ENCODE results near the gene ANKRD24. TPM values are rescaled to one million over a fixed set of nuclear protein-coding genes. Genes with fewer than 3 reads are reported as not detected.

ANKRD24 gene
- polyA plus RNA-seq, 3 donors = 0.07 to 0.79 TPM; not detected in 1

GRCh38 chr19:4220188-4220587, 37.7 kb downstream of the ANKRD24 start:
- Mint-ChIP-seq H3K27me3 (ENCODE audit: low read depth in 3 of 3) (peaks cover 0 to 1% (median 0%) of the 10 kb centered on the region in 3 donors), H3K27ac (no peak overlapping the region), H3K4me1 (no peaks in the 10 kb centered on the region), H3K9me3 (peaks cover 2 to 14% (median 6%) of the 10 kb centered on the region in 7 donors), H3K36me3 (no peaks in the 10 kb centered on the region), H3K4me3 (peak overlapping the region in 1 of 2 donors; percentile 24)
- no peaks in the 10 kb centered on the region for H3K27me3 ChIP-seq (ENCODE audit: control insufficient read depth in 2 of 2, insufficient read depth in 2 of 2, low read length in 2 of 2)
- H3K36me3 ChIP-seq (replicated peaks in 1 of 2; ENCODE audit: control insufficient read depth in 1 of 2, insufficient read depth in 2 of 2, low read length in 2 of 2) = no peaks in the 10 kb centered on the region
- no peaks in the 10 kb centered on the region for H4K20me1 ChIP-seq (ENCODE audit: insufficient read depth, low read length)
- H3K27ac ChIP-seq (ENCODE audit: low read depth in 1 of 2, low read length in 2 of 2) = no peak overlapping the region
- no peaks in the 10 kb centered on the region for H3K79me2 ChIP-seq (ENCODE audit: insufficient read depth, low read length)
- peaks cover 4 to 9% of the 10 kb centered on the region in 2 donors for H3K9me3 ChIP-seq (replicated peaks in 1 of 2; ENCODE audit: control insufficient read depth in 1 of 2, insufficient read depth in 1 of 2, low read length in 2 of 2)
- no peak for DNase-seq
- no peak overlapping the region for H3K4me2 ChIP-seq (replicated peaks; ENCODE audit: extremely low read depth, low read length, poor library complexity, severe bottlenecking)
- H3K4me3 ChIP-seq (replicated peaks in 1 of 3; ENCODE audit: low read depth in 2 of 3, low read length in 3 of 3) = no peak overlapping the region
- WGBS (ENCODE audit: insufficient coverage) = 100% methylated on average over 4 of the region's 7 CpGs
- TF ChIP-seq CTCF (IDR thresholded peaks at IDR 0.05) = no peak
- H2AFZ ChIP-seq (ENCODE audit: insufficient read depth, low read depth, low read length, poor library complexity, severe bottlenecking) = no peak overlapping the region
- no peak overlapping the region for H3K9ac ChIP-seq (ENCODE audit: insufficient read depth, low read length, poor library complexity, severe bottlenecking)
- intact Hi-C loops (cut with micrococcal nuclease) = no loop called here
- H3K4me1 ChIP-seq (ENCODE audit: control insufficient read depth in 1 of 2, insufficient read depth in 2 of 2, low read length in 2 of 2) = no peaks in the 10 kb centered on the region

- H3K4me1 Mint-ChIP-seq = peaks cover 3% of the 10 kb centered on the region
- H3K4me3 Mint-ChIP-seq = no peak overlapping the region
- no peaks in the 10 kb centered on the region for H3K9me3 Mint-ChIP-seq
Measured at GRCh38 chr19:4224470-4224869, 42.0 kb downstream of the ANKRD24 start.

More at GRCh38 chr19:4224470-4224869, 42.0 kb downstream of the ANKRD24 start:
- intact Hi-C loops (cut with micrococcal nuclease) = no loop called here
- H3K27me3 Mint-ChIP-seq (ENCODE audit: low read depth in 3 of 3) = peaks cover 2 to 5% (median 5%) of the 10 kb centered on the region in 3 donors
- Histone ChIP-seq H3K9ac (ENCODE audit: insufficient read depth, low read length, poor library complexity, severe bottlenecking) (no peak overlapping the region), H3K27ac (ENCODE audit: low read depth in 1 of 2, low read length in 2 of 2) (no peak overlapping the region), H3K4me1 (ENCODE audit: control insufficient read depth in 1 of 2, insufficient read depth in 2 of 2, low read length in 2 of 2) (peaks cover 0 to 6% of the 10 kb centered on the region in 2 donors), H3K79me2 (ENCODE audit: insufficient read depth, low read length) (no peaks in the 10 kb centered on the region), H3K9me3 (replicated peaks in 1 of 2; ENCODE audit: control insufficient read depth in 1 of 2, insufficient read depth in 1 of 2, low read length in 2 of 2) (no peaks in the 10 kb centered on the region), H3K36me3 (replicated peaks in 1 of 2; ENCODE audit: control insufficient read depth in 1 of 2, insufficient read depth in 2 of 2, low read length in 2 of 2) (no peaks in the 10 kb centered on the region), H3K27me3 (ENCODE audit: control insufficient read depth in 2 of 2, insufficient read depth in 2 of 2, low read length in 2 of 2) (peaks cover 0 to 14% of the 10 kb centered on the region in 2 donors), H3K4me2 (replicated peaks; ENCODE audit: extremely low read depth, low read length, poor library complexity, severe bottlenecking) (no peak overlapping the region), H4K20me1 (ENCODE audit: insufficient read depth, low read length) (no peaks in the 10 kb centered on the region), H3K4me3 (replicated peaks in 1 of 3; ENCODE audit: low read depth in 2 of 3, low read length in 3 of 3) (no peak overlapping the region), H2AFZ (ENCODE audit: insufficient read depth, low read depth, low read length, poor library complexity, severe bottlenecking) (no peak overlapping the region)
- H3K36me3 Mint-ChIP-seq = no peaks in the 10 kb centered on the region
- peak overlapping the region in 1 of 7 donors; percentile 51 for H3K27ac Mint-ChIP-seq
- no peak for TF ChIP-seq CTCF (IDR thresholded peaks at IDR 0.05)
- WGBS (ENCODE audit: insufficient coverage) = 95% methylated on average over 12 of the region's 15 CpGs
- DNase-seq = no peak

All from CD14-positive monocyte (primary cell).